ENCODE measurements around the gene HOXD3.

GRCh38 chr2:176147210-176147799, 9.8 kb upstream of the HOXD3 start:
- TF ChIP-seq NR3C1 (IDR thresholded peaks at IDR 0.05) (no peak), CTCF (IDR thresholded peaks at IDR 0.05) (no peak), HOXB13 (CRISPR knock-in tag; IDR thresholded peaks at IDR 0.05; ENCODE audit: low read depth) (no peak), CEBPB (IDR thresholded peaks at IDR 0.05) (no peak), RCOR1 (IDR thresholded peaks at IDR 0.05; ENCODE audit: low read depth, low read length) (no peak), RAD21 (conservative IDR thresholded peaks at IDR 0.05 in 1 of 2, IDR thresholded peaks at IDR 0.05 in 1 of 2) (no peak), RNF2 (IDR thresholded peaks at IDR 0.05; ENCODE audit: borderline replicate concordance, low read depth) (no peak), REST (IDR thresholded peaks at IDR 0.05) (no peak), HOXA7 (CRISPR knock-in tag; IDR thresholded peaks at IDR 0.05) (no peak), HDAC2 (IDR thresholded peaks at IDR 0.05) (no peak), POLR2A (IDR thresholded peaks at IDR 0.05; ENCODE audit: low read length) (no peak)

All from A549 (cell line).